HUES64 (cell line): ENCODE results near the gene FAHD1.

ENCODE experiments used
- H3K27ac ChIP-seq: 2 replicates; pipeline ENCODE4 v1.7.0; 2013; ENCODE audit warnings: low read depth, low read length, inconsistent platforms
- H3K27me3 ChIP-seq: 2 replicates; pipeline ENCODE4 v1.6.1; 2013; ENCODE audit warnings: mild to moderate bottlenecking, low read length; ENCODE audit not compliant: insufficient read depth
- H3K36me3 ChIP-seq: 2 replicates; pipeline ENCODE4 v1.6.1; 2013; ENCODE audit warnings: mild to moderate bottlenecking, low read length; ENCODE audit not compliant: insufficient read depth
- H3K4me1 ChIP-seq: 2 replicates; pipeline ENCODE4 v1.6.1; 2013; ENCODE audit warnings: mild to moderate bottlenecking, low read length, moderate library complexity; ENCODE audit not compliant: insufficient read depth
- H3K4me3 ChIP-seq: 2 replicates; pipeline ENCODE4 v1.5.1; 2013; ENCODE audit warnings: mild to moderate bottlenecking, low read length, moderate library complexity
- H3K9ac ChIP-seq: 2 replicates; pipeline ENCODE4 v1.6.1; 2013; ENCODE audit warnings: mild to moderate bottlenecking, low read depth, low read length
- H3K9me3 ChIP-seq: 2 replicates; pipeline ENCODE4 v1.6.1; 2013; ENCODE audit warnings: low read depth, low read length; ENCODE audit not compliant: insufficient read depth
- WGBS: fragments of 150-250, 120-280 bp; methylation state at CpG from one replicate; pipeline ENCODE4 v1.1.7; 2013; ENCODE audit warnings: missing lambda C conversion rate; 5-methylcytosine and 5-hydroxymethylcytosine counted together

FAHD1 gene

GRCh38 chr16:1818873-1819525, 8.0 kb upstream of the FAHD1 start:
- Histone ChIP-seq H3K4me1 (no peaks in the 10 kb centered on the region), H3K4me3 (no peak overlapping the region), H3K9ac (no peak overlapping the region), H3K36me3 (peaks cover 10% of the 10 kb centered on the region; the same call in 1 of the 2 replicates), H3K27ac (no peak overlapping the region), H3K27me3 (no peaks in the 10 kb centered on the region), H3K9me3 (no peaks in the 10 kb centered on the region)
- 95% methylated on average over 35 of the region's 35 CpGs for WGBS

- Histone ChIP-seq H3K9me3 (no peaks in the 10 kb centered on the region), H3K27ac (no peak overlapping the region), H3K36me3 (peaks cover 10% of the 10 kb centered on the region; the same call in 1 of the 2 replicates), H3K9ac (no peak overlapping the region), H3K4me1 (no peaks in the 10 kb centered on the region), H3K27me3 (no peaks in the 10 kb centered on the region), H3K4me3 (no peak overlapping the region)
- WGBS, result 94% methylated on average over 15 of the region's 15 CpGs
Observed at GRCh38 chr16:1819611-1820010, 7.4 kb upstream of the FAHD1 start.

GRCh38 chr16:1820096-1820945, 6.7 kb upstream of the FAHD1 start:
- Histone ChIP-seq H3K27me3 (peaks cover under 1% of the 10 kb centered on the region; the same call in 1 of the 2 replicates), H3K27ac (no peak overlapping the region), H3K4me3 (no peak overlapping the region), H3K9ac (no peak overlapping the region), H3K4me1 (no peaks in the 10 kb centered on the region), H3K9me3 (no peaks in the 10 kb centered on the region), H3K36me3 (peaks cover 10% of the 10 kb centered on the region; the same call in 1 of the 2 replicates)
- WGBS, result 95% methylated on average over 25 of the region's 25 CpGs

GRCh38 chr16:1820946-1821290, 6.1 kb upstream of the FAHD1 start:
- peaks cover 3% of the 10 kb centered on the region; the same call in 1 of the 2 replicates for H3K27me3 ChIP-seq
- 0 out of 2 replicates have a peak, but pooled peaks cover 7% of the 10 kb centered on the region for H3K36me3 ChIP-seq
- no peak overlapping the region for H3K9ac ChIP-seq
- whole genome bisulfite sequencing, result 95% methylated on average over 12 of the region's 12 CpGs
- H3K9me3 ChIP-seq, result no peaks in the 10 kb centered on the region
- H3K4me3 ChIP-seq, result no peak overlapping the region
- no peak overlapping the region for H3K27ac ChIP-seq
- H3K4me1 ChIP-seq, result no peaks in the 10 kb centered on the region

GRCh38 chr16:1821861-1822611, 5.0 kb upstream of the FAHD1 start:
- Histone ChIP-seq H3K9ac (no peak overlapping the region), H3K9me3 (no peaks in the 10 kb centered on the region), H3K36me3 (no peaks in the 10 kb centered on the region), H3K27me3 (peaks cover 3% of the 10 kb centered on the region; the same call in 1 of the 2 replicates), H3K27ac (no peak overlapping the region), H3K4me3 (no peak overlapping the region), H3K4me1 (no peaks in the 10 kb centered on the region)
- WGBS, result 97% methylated on average over 22 of the region's 24 CpGs

- H3K9ac ChIP-seq, result no peak overlapping the region
- H3K4me1 ChIP-seq, result no peaks in the 10 kb centered on the region
- H3K9me3 ChIP-seq, result no peaks in the 10 kb centered on the region
- H3K27me3 ChIP-seq, result peaks cover 3% of the 10 kb centered on the region; the same call in 1 of the 2 replicates
- H3K27ac ChIP-seq, result no peak overlapping the region
- no peak overlapping the region for H3K4me3 ChIP-seq
- 90% methylated on average over 16 of the region's 16 CpGs for WGBS
- H3K36me3 ChIP-seq, result no peaks in the 10 kb centered on the region
Observed at GRCh38 chr16:1822801-1823200, 4.2 kb upstream of the FAHD1 start.

- Histone ChIP-seq H3K9ac (no peak overlapping the region), H3K9me3 (no peaks in the 10 kb centered on the region), H3K4me1 (no peaks in the 10 kb centered on the region), H3K27ac (no peak overlapping the region), H3K27me3 (peaks cover 3% of the 10 kb centered on the region; the same call in 1 of the 2 replicates), H3K36me3 (no peaks in the 10 kb centered on the region), H3K4me3 (no peak overlapping the region)
- 68% methylated on average over 9 of the region's 9 CpGs for WGBS
Observed at GRCh38 chr16:1823821-1824220, 3.2 kb upstream of the FAHD1 start.

- Histone ChIP-seq H3K4me1 (no peaks in the 10 kb centered on the region), H3K27ac (no peak overlapping the region), H3K9me3 (no peaks in the 10 kb centered on the region), H3K36me3 (no peaks in the 10 kb centered on the region), H3K27me3 (peaks cover 3% of the 10 kb centered on the region; the same call in 1 of the 2 replicates), H3K9ac (no peak overlapping the region), H3K4me3 (peak overlapping the region; percentile 78)
- WGBS, result 89% methylated on average over 15 of the region's 15 CpGs
Observed at GRCh38 chr16:1825381-1825863, 1.6 kb upstream of the FAHD1 start.

GRCh38 chr16:1825864-1826690, 929 bp upstream of the FAHD1 start:
- Histone ChIP-seq H3K4me3 (peak overlapping the region; percentile 78), H3K9ac (peak overlapping the region; percentile 44; the same call in 1 of the 2 replicates), H3K27ac (no peak overlapping the region), H3K27me3 (peaks cover 3% of the 10 kb centered on the region; the same call in 1 of the 2 replicates), H3K4me1 (no peaks in the 10 kb centered on the region), H3K9me3 (no peaks in the 10 kb centered on the region), H3K36me3 (no peaks in the 10 kb centered on the region)
- WGBS, result 4% methylated on average over 96 of the region's 96 CpGs

GRCh38 chr16:1828645-1829410, 1.8 kb downstream of the FAHD1 start:
- Histone ChIP-seq H3K9me3 (no peaks in the 10 kb centered on the region), H3K9ac (no peak overlapping the region), H3K36me3 (no peaks in the 10 kb centered on the region), H3K27ac (no peak overlapping the region), H3K27me3 (peaks cover 3% of the 10 kb centered on the region; the same call in 1 of the 2 replicates), H3K4me3 (peak overlapping the region; percentile 78), H3K4me1 (no peaks in the 10 kb centered on the region)
- 92% methylated on average over 10 of the region's 11 CpGs for WGBS
